SIG-M5 treated with dmso at 0.1 percent for 504 hours (cell line): ENCODE data around the gene ABHD14A.

Experiments used
- DNase-seq: peaks from one replicate; lab custom pipeline; 2025; ENCODE audit not compliant: unreplicated experiment; lab: John Stamatoyannopoulos, UW

The ABHD14A gene

DNA sequence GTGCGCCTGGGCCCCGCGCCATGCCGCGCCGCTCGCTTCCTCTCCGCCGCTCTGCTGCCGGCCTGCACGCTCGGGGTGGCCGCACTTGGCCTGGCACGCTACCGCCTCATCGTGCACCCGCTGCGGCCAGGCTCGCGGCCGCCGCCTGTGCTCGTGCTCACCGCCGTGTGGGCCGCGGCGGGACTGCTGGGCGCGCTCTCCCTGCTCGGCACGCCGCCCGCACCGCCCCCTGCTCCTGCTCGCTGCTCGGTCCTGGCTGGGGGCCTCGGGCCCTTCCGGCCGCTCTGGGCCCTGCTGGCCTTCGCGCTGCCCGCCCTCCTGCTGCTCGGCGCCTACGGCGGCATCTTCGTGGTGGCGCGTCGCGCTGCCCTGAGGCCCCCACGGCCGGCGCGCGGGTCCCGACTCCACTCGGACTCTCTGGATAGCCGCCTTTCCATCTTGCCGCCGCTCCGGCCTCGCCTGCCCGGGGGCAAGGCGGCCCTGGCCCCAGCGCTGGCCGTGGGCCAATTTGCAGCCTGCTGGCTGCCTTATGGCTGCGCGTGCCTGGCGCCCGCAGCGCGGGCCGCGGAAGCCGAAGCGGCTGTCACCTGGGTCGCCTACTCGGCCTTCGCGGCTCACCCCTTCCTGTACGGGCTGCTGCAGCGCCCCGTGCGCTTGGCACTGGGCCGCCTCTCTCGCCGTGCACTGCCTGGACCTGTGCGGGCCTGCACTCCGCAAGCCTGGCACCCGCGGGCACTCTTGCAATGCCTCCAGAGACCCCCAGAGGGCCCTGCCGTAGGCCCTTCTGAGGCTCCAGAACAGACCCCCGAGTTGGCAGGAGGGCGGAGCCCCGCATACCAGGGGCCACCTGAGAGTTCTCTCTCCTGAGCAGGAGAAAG, 18.7 kb upstream of the ABHD14A start:
- no peak for DNase-seq

- no peak for DNase-seq
Observed at GRCh38 chr3:51957520-51958205, 17.2 kb upstream of the ABHD14A start.

- DNase-seq: no peak
Observed at GRCh38 chr3:51958603-51959521, 16.0 kb upstream of the ABHD14A start.

- DNase-seq: no peak
Observed at GRCh38 chr3:51959651-51960050, 15.2 kb upstream of the ABHD14A start.

GRCh38 chr3:51960386-51960785, 14.5 kb upstream of the ABHD14A start:
- DNase-seq: no peak

DNA sequence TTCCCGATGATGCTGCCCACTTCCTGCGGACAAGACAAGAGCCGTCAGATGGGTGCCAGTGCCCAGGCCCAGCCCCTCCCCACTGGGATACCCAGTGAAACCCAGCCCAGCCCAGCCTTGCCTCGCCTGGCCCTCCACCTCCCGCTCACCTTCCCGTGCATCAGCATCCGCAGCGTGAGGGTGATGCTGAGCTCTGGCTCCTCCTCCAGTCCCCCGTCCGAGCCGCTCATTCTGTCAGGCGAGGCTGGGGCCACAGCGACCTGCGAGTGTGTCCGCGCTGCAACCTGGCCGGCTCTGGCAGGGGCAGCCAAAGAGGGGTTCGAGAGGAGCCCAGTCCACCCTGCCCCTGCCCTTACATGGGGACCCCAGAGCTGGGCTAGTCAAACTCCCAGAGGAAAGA, 13.9 kb upstream of the ABHD14A start:
- no peak for DNase-seq

DNA sequence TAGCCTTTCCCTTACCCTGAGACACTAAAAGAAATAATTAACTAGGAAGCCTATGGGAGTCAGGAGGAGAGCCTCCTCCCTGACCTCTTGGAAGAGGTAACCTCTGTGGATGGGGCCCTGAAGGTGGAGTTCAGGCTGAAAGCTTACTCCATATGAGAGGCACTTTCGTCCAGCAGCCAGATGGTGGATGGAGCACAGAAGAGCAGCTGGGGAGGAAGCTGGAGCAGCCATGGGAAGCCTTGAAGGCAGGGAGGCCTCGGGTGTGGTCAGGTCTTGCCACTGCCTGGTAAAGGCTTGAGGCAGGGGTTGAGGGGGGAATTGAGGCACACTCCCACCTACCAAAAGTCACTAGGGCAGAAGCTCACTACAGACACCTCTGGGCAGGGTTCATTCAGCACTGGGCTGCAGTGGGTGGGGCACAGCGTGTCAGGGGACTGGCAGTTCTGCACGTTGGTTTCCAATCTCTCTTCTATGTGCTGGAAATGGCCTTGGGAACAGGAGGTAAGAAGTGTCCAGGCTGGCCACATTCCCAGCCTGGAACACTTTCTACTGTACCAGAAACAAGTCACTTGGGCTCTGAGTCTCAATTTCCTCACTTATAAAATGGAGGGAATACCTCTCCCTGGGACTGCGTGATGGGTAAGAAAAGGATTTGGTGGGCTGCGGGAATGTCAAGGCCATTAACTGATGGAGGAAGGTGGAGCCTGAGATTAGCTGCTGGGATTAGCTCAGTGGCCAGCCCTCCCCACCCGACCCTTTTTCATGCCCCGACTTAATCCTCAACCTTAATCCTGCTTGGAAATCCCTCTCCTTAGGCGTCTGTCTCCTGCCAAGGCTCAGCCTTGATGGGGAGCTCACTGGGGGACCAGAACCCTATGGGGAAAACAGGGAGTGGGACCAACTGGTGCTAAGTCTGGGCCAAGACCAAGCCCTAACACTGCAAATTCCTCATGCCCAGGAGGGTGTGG, 13.0 kb upstream of the ABHD14A start:
- DNase-seq: no peak

DNA sequence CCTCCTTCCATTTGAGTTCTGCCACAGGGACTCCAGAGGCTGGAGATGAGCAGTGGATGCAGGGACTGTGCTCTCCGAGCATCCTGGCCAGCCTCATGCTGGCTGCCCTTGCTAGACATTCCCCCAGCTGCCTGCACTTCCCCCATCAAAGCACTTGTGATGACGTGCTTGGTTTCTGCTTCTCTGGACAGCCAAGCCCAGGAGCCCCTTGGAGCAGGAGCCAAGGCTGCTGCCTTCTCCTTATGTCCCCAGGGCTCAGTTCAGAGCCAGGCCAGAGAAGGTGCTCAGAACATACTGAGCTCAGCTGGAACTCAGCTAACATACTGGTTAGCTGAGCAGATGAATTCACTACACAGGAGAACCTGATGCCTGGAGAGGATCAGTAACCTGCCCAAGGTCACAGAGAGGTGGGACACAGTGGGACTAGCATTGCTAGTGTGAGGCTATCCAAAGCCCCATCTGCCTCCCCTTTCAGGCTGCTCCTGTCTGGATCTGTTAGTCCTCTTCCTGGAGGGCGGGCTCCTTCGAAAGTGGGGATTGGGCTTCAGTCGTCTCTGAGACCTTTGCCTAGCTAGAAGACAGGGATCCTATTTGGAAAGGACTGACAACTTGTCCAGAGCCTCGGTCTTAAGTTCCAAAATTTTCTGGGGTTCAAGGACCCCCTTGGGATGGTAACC, 11.9 kb upstream of the ABHD14A start:
- DNase-seq: no peak

GRCh38 chr3:51963951-51964451, 10.9 kb upstream of the ABHD14A start:
- DNase-seq: no peak

DNA sequence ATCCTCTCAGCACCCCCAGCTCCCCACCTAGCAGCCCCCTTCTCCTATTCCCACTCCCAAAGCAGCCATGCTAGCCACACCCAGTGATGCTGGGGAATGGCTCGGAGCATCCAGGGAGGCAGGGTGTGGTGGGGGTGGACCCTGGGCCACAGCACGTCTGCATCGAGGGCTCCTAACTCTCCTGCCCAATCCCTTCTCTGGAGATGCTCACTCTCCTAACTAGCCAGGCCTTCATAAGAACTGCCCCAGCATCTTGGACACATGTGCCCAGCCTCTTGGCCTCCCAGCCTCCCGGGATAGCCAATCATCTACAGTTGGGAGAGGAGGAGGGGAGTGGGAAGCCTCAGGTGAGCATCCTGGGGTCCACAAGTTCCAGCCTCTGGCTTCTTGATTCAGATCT, 10.3 kb upstream of the ABHD14A start:
- DNase-seq: no peak

DNA sequence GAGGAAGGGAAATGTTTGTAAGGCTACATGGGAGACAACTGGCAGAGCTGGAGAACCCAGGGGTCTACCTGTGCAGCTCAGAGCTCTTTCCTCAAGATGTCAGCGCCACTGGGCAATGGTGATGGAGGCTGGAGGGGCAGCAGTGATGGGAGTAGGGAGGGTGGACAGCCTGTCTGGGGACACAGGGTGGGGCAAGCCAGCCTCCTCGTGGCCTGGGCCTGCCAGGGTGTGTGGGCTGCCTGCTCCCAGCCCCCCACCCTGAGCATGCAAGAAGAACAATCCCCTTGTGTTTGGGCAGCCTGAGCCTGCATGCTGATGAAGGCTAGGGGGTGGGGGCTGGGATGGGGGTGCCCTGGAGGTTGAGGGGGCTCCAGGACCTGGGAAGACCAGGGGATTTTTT, 8.8 kb upstream of the ABHD14A start:
- DNase-seq: no peak

- no peak for DNase-seq
Observed at GRCh38 chr3:51966486-51966885, 8.4 kb upstream of the ABHD14A start.

DNA sequence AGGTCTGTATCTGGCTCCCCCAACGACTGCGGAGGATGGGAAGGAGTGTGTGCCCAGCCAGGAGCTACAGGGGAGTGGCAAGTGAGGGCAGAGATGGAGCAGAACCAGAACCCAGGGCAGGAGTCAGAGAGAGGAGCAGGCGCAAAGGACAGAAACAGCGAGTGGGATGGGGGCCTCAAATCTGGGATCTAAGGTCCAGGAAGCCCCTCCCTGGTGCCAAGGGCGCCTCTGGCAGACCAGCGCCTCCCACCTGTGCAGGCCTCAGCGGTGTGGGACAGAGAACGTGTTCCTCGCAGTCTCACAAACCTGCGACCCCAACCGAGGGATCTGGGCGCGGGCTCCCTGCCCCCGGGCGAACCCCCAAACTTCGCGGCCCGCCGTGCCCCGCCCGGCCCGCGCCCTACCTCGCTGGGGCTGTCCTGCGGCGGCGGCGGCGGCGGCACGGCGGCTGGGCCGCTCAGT, 7.9 kb upstream of the ABHD14A start:
- no peak for DNase-seq

GRCh38 chr3:51967384-51968169, 7.3 kb upstream of the ABHD14A start, which contains the start of gene PCBP4:
Gene PCBP4, minus strand, starts transcription at chr3:51967454. Its CDS starts 6,214 bp downstream, at chr3:51961240.
- DNase-seq: no peak

GRCh38 chr3:51968170-51968775, 6.6 kb upstream of the ABHD14A start:
- DNase-seq: no peak

DNA sequence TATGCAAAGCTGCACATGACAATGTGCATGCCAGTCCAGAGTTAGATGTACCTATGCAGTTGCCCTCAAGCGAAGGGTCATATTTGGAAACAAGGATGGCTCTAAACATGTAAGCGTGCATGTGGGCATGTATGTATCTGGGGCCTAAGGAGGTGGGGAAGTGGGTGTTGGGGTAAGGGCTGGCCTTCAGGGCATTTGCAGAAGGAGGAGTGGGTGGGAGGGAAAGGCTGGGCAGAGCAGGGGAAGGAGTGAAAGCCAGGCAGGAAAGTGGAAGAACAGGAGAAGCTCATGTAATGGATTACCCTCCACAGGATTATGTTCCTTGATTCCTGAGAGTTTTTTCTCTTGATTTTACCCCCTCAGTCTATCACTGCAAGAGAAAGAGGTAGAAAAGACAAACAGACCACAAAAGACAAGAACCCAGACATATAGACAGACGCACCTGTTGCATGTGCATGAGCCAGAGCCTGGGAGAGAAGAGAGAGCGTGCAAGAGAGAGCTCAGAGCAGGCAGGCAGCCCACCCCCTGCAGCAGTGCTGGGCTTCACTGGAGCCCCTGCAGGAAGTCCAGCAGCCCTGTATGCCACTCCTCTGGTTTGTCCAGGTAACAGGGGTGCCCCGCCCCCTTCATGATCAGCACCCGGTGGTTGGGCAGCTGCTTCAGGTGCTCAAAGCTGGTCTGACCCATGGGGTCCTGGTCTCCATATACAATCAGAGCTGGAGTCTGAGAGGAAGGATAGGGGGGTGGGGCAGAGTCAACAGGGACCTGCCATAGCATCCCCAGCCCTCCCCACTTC, 5.8 kb upstream of the ABHD14A start:
- no peak for DNase-seq

- no peak for DNase-seq
Observed at GRCh38 chr3:51969841-51970240, 5.0 kb upstream of the ABHD14A start.
